DMS79 (cell line): Measurements from ENCODE around the gene SARM1.
"Not testable (repeated sequence)": the region's sequence is repeated elsewhere in the genome, so short reads cannot be mapped to it uniquely, and the experiment has no call there.

Source experiments
- DNase-seq: peaks from one replicate; lab custom pipeline; 2025; lab: John Stamatoyannopoulos, UW

SARM1 gene

DNA sequence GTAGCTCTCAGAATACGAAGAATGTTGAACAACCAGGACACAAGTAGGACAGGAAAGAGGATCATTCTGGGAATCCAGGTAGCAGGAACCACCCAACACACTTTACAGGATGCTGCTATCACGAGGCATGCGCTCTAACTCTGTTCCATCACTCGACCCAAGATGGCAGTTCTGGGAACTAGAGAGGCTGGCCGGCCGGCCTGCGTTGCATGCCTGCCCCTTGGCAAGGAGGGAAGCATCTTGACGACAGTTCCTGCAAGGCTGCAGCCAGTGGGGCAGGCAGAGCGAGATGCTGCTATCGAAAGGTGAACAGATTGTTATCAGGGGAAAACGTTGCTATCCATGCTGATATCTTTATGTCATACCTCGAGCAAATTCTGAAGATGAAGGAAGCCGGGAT is 53.7 kb downstream of the SARM1 start:
- DNase-seq: no peak

DNA sequence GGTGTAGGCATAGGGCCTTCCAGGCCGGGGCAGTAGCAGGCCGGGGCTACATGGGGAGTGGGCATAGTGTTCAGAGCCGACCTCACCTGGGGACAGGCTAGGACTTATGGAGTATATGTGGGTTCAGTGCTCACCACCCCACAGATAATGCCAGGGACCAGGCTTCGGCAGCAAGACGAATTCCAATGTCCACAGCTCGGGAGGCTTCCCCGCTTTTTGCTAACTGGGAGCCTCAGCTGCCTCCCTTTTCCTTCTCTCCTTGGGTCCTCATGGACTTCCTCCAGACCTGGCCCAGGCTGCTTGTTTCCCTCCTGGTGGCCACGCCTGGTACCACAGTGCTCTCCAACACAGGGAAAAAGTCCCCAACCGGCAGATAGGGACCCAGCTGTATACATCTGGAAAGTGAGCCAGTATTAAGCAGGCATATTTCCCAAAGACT is 54.6 kb downstream of the SARM1 start:
- DNase-seq: no peak

- no peak for DNase-seq
Observed at GRCh38 chr17:28427371-28427770, 55.9 kb downstream of the SARM1 start.

DNA sequence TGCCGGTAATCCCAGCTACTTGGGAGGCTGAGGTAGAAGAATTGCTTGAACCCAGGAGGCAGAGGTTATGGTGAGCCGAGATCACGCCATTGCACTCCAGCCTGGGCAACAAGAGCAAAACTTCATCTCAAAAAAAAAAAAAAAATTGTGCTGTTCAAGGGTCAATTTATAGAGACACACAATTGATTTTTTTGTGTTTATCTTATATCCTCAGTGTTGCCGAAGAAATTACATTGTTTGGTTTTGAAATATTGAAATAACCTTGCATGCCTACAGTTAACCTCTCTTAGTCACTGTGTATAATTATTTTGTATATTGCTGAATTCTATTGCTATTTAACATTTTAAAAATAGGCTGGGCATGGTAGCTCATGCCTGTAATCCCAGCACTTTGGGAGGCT is 56.5 kb downstream of the SARM1 start:
- DNase-seq: not testable (repeated sequence)

DNA sequence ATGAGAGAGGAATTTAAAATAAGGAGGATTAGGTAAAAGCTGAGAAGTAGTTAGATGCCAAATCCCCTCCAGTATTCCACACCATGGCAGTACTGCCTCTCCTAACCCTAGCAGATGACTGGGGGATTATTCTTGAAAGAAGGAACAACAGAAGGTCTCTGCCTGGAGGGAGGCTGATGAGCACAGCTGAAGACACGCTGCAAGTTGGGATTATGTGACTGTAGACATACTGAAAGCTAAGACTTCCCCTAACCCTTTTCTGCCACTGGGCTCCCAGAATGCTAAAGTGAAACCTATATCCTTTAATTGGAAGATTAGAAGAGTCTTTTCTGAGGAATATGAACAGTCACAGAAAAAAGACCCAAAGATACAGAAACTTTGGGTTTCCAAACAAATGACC is 62.2 kb downstream of the SARM1 start:
- DNase-seq: no peak

- not testable (repeated sequence) for DNase-seq
Observed at GRCh38 chr17:28434326-28434725, 62.8 kb downstream of the SARM1 start.

- no peak for DNase-seq
Observed at GRCh38 chr17:28443901-28444638, 72.6 kb downstream of the SARM1 start.

DNA sequence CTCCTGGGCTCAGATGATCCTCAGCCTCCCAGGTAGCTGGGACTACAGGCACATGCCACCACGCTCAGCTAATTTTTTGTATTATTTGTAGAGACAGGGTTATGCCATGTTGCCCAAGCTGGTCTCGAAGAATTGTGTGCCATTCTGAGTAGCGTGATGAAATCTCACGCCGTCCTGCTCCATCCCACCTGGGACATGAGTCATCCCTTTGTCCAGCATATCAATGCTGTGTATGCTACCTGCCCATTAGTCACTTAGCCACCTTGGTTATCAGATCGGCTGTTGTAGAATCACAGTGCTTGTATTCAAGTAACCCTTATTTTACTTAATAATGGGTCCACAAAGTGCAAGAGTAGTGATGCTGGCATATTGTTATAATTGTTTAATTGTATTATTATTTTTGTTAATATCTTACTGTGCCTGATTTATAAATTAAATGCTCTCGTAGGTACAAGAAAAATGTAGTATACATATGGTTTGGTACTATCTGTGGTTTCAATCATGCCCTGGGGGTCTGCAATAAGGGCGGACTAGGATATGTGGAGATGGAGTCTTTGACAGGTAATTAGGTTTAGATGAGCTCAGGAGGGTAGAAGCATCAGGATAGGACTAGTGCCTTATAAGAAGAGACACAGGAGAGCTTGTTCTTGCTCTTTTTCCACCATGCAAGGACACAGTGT is 75.4 kb downstream of the SARM1 start:
- no peak for DNase-seq

DNA sequence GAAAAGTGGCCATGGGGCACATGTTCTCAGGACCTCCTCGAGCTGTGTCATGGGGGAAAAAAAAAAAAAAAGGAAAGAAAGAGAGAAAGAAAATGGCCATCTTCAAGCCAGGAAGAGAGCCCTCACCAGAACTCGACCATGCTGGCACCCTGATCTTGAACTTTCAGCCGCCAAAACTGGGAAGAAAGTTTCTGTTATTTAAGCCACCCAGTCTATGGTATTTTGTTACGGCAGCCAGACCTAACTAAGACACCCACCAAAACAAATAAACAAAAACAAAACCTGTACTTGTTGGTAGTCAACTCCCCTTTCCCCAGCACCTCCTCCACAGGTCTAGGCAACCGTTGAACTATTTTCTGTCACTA is 75.9 kb downstream of the SARM1 start:
- DNase-seq: no peak

DNA sequence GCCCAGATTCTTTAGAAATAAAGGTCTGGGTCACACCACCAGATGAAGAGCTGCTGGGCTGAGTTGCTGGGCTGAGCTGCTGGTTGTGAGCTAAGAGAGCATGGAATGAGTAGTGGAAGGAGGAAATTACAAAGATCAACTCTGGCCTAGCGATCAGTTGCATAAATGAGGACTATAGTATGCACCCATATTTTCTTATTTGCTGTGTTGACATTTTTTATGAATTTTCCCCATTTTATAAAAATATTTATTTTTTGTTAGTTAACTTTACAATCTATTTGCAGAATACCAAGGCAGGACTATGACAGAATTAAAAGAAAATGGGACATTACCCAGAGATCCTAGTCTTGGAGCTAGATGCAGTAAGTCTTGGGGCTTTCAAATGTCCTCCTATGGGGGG is 78.4 kb downstream of the SARM1 start:
- DNase-seq: no peak
